Brain microvascular endothelial cell (primary cell): ENCODE measurements around the gene PAM.

Source experiments
- DNase-seq: peaks from one replicate; pipeline ENCODE4 v3.0.0-alpha.2; 2020
- H3K27ac ChIP-seq: fragments of 250-450 bp; sonication (Bioruptor Pico); 2 replicates; pipeline ENCODE4 v1.5.1; 2020; ENCODE audit warnings: mild to moderate bottlenecking, moderate library complexity
- H3K27me3 ChIP-seq: fragments of 250-450 bp; sonication (Bioruptor Pico); replicated peaks from 2 replicates; pipeline ENCODE4 v1.5.1; 2020; ENCODE audit warnings: mild to moderate bottlenecking
- H3K36me3 ChIP-seq: fragments of 250-450 bp; sonication (Bioruptor Pico); replicated peaks from 2 replicates; pipeline ENCODE4 v1.5.1; 2020; ENCODE audit warnings: mild to moderate bottlenecking
- H3K4me3 ChIP-seq: 2 replicates; pipeline ENCODE4 v1.5.1; 2011; ENCODE audit warnings: low read depth, mild to moderate bottlenecking, control low read depth, low read length, moderate library complexity
- CTCF ChIP-seq: IDR thresholded peaks from 2 replicates; pipeline ENCODE4 v1.5.1; 2011; ENCODE audit warnings: low read depth, mild to moderate bottlenecking, moderate library complexity, low read length, control low read depth, inconsistent platforms; ENCODE audit errors: missing control alignments
- in situ Hi-C: cut with HindIII; loops from 2 replicates; pipeline ENCODE4 v1.10.0; 2017; ENCODE audit warnings: low sequenced_read_pairs, low pct_ligation_motif_present

The PAM gene

GRCh38 chr5:102874054-102874453, 118.9 kb downstream of the PAM start:
- H3K36me3 ChIP-seq: no peaks in the 10 kb centered on the region
- in situ Hi-C loops: no loop called here

GRCh38 chr5:102875721-102876123, 120.6 kb downstream of the PAM start:
- Histone ChIP-seq H3K36me3 (no peaks in the 10 kb centered on the region), H3K4me3 (no peak overlapping the region), H3K27me3 (no peaks in the 10 kb centered on the region), H3K27ac (no peak overlapping the region)
- in situ Hi-C loops: no loop called here
- TF ChIP-seq CTCF: no peak
- DNase-seq: no peak

More at GRCh38 chr5:102874054-102874453, 118.9 kb downstream of the PAM start:
- H3K4me3 ChIP-seq: no peak overlapping the region
- no peak for TF ChIP-seq CTCF
- no peak overlapping the region for H3K27ac ChIP-seq
- no peak for DNase-seq
- H3K27me3 ChIP-seq: no peaks in the 10 kb centered on the region

DNA sequence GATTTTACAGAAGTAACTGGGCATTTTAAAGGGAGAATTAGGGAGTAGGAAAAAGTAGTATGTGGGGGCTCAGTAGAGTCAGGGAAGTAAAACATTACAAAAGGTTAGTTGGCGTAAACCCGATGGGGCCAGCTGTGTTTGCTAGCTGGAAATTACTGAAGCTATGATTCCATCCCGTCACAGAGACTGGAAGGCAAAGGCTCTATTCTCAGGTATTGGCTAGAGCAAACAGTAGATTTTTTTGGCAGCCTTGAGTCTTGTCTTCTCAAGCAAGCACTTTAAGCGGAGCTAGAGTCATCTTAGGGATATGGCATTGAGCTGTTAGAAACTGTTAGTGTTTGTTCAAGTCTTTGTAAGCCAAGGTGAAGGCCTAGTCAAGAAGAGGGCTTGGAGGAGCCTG, 121.5 kb downstream of the PAM start:
- no peaks in the 10 kb centered on the region for H3K36me3 ChIP-seq
- no peak for DNase-seq
- in situ Hi-C loops: no loop called here
- no peak overlapping the region for H3K4me3 ChIP-seq
- no peaks in the 10 kb centered on the region for H3K27me3 ChIP-seq
- no peak overlapping the region for H3K27ac ChIP-seq
- TF ChIP-seq CTCF: no peak

DNA sequence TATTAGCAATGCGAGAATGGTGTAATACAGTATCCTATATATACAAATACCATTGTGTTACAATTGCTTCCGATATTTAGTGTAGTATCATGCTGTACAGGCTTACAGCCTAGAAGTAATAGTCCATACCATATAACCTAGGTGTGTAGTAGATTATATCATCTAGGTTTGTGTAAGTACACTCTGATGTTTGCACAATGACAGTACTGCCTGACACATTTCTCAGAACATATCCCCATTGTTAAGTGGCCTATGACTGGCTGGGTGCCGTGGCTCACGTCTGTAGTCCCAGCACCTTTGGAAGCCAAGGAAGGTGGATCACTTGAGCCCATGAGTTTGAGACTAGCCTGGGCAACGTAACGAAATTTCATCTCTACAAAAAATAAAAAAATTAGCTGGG, 124.6 kb downstream of the PAM start:
- in situ Hi-C loops: no loop called here
- H3K27me3 ChIP-seq: no peaks in the 10 kb centered on the region
- H3K4me3 ChIP-seq: no peak overlapping the region
- H3K27ac ChIP-seq: no peak overlapping the region
- no peak for DNase-seq
- TF ChIP-seq CTCF: no peak
- no peaks in the 10 kb centered on the region for H3K36me3 ChIP-seq

GRCh38 chr5:102886586-102886985, 131.5 kb downstream of the PAM start:
- DNase-seq: no peak
- Histone ChIP-seq H3K4me3 (no peak overlapping the region), H3K36me3 (no peaks in the 10 kb centered on the region), H3K27me3 (no peaks in the 10 kb centered on the region), H3K27ac (no peak overlapping the region)
- TF ChIP-seq CTCF: no peak
- in situ Hi-C loops: no loop called here

DNA sequence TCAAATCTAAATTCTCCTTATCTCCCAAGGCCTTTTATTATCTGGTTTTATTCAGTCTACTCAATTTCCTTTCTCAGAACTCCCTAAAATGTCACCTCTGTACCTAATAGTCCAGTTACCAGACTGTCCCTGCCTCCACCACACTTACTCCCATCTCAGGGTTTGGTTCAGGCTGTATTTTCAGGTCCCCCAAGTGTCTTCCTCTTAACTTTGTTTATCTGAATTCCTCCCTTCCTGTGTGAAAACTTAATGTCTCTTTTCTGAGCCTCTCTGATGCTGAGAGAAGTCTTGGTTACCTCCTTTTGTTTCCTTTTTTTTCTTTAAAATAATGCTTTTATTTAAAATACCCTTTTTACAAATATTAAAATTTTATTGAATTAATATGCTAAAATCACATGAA, 133.4 kb downstream of the PAM start:
- Histone ChIP-seq H3K4me3 (no peak overlapping the region), H3K27ac (no peak overlapping the region), H3K36me3 (no peaks in the 10 kb centered on the region), H3K27me3 (no peaks in the 10 kb centered on the region)
- in situ Hi-C loops: no loop called here
- TF ChIP-seq CTCF: no peak
- DNase-seq: no peak
